HG03521 (cell line): Measurements from ENCODE around the gene PTPRM.

ENCODE experiments used
- ATAC-seq: cut with Tn5 transposase; IDR thresholded peaks from one replicate; pipeline ENCODE4 v1.9.1; 2021; ENCODE audit warnings: mild to moderate bottlenecking, moderate library complexity; ENCODE audit not compliant: unreplicated experiment

The PTPRM gene

DNA sequence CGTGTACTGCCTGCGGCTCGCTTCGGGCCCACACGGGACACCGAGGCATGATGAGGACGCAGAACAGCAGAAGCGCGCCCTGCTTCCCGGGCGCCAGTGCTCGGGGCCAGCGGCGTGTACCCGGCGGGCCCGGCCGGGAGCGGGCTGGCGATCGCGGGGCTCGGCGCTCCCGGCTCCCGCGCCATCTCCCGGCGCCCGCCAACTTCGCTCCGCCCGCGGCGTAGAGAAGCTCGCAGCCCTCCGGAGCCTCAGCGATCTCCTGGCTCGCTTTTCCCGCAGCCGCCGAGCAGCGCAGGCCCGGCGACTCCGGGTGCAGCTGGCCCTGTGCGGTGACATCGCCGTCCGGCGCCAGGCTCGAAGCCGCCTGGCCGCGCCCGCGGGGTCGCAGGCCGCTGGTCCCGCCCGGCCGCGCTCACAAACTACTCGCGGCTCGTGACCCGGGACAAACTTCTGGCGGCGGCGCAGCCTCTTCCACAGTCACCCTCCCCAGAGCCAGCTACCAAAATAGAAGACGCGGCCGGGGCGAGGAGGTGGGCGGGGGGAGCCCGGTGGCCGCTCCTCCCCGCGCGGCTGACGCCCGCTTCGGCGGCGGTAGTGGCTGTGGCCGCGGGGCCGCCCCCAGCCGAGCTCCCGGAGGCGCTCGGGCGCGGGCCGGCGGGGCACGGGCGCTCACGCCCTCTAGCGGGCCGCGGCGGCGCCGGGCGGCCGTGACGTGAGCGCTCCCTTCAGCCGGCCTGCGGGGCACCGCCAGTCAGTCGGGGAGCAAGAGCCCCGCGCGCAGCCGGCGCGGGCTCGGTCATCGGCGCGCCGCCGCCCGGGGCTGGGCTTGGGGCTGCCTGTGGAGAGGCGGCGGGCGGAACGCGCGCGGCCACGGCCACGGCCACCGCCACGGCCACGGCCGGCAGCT is at the start of gene PTPRM:
PTPRM (plus strand) TSS at position 750 of the 907 bp plus-strand sequence. CDS start 503 bp downstream, outside the sequence.
- peak; percentile 86 for ATAC-seq

DNA sequence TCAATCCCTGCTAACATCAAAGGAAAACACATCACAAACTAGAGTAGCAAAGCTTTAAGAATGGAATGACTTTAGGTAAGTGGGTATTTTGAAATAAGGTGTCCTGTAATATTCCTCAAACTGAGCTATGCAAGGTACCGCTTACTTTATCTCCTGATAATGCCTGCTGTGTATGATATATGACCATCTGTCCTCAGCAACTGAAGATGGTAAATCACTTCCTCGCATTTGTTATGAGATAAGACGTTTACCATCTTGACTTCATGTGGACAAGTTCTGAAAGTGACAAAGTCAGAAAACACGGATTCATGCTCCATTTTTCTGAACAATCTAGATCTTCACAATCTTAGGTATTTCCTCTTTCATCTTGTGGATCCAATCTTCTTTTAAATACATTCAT is 49.3 kb upstream of the PTPRM start:
- ATAC-seq: no peak

DNA sequence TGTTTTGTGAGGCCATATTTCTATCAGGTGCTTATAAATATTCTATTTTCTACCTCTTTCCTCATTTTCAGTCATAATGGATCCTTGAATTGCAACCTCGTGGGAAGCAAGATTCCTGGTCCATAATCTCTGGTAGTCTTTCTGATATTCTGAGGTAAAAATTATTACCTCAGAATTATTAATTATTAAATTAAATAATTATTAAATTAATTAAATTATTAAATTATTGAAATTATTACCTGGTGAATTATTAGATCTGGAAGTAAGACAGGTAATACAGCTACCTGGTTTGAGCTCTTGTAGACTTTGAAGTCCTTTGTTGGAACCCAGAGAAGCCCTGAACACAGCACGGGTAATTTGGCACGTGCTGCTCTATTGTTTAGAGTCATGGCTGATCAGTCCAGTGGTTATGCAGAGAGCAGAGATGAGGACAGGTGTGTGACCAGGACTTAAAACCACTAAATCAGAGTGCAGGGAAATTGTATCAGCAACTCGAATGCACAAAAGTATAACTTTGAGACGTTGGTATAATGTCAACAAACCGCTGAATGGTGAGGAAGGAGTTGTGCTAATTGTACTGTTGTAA is 46.8 kb upstream of the PTPRM start:
- no peak for ATAC-seq

DNA sequence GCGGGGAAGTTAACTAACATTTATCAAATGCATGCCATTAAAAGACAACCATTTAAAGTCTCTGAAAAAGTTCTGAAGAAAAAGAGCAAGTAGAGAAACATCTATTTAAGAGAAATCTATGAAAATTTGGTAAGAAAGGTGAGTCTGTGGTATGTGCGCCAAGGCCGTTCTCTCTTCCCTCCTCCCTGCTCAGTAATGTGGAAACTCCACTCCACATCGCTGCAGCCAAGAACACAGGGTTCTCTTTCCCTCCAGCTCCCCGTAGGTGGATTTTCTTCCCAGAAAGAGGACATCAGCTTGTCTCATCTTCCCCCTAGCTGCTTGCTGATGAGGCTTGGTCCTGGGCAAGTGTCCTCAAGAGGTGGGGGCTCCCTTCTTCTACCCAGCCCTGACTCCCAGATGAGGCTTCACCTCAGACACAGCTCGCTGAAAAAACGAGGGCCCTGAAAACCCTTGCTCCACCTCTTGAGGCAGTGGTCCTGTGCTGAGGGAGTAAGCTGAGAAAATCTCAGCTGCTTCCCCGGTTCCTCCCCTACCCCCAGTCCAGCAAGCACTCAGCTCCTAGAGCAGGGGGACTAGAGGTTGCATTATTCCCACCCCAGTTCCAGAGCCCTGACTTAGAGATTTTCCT is 45.8 kb upstream of the PTPRM start:
- ATAC-seq: no peak

DNA sequence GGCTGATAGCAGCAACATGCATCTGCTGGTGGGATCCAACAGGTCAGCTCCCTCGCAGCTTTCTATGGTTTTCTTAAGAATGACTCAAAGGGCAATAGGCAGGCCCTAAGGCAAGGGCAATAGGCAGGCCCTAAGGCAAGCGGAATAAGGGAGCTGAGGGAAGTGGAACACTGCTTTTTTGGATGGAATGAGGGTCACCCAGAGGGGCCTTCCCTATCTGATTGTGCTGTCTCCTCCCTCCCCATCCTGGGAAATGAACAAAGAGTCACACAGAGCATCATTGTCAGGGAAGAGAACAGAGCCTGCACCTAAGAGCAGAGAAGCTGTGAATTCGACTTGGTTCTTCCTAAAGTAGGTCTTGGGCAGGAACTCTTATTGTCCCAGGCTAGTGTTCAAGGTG is 43.3 kb upstream of the PTPRM start:
- no peak for ATAC-seq

DNA sequence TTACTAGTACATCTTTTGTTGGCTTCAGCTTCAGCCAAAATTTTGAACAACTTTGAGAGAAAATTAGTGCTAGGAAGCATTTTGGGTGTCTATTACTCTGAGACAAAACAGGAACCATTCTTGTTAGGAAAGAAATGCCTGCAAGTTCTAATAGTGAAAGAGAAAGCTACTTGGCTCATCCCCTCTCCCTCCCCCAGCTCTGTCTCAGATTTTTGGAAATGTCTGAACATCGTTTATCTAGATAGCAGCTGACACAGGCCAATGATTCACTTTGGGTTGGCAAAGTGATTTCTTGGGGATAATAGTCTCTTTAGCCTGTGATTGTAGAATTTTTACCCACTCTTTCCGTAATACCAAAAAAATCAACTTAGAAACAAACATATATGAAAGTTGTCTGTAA is 42.3 kb upstream of the PTPRM start:
- no peak for ATAC-seq

DNA sequence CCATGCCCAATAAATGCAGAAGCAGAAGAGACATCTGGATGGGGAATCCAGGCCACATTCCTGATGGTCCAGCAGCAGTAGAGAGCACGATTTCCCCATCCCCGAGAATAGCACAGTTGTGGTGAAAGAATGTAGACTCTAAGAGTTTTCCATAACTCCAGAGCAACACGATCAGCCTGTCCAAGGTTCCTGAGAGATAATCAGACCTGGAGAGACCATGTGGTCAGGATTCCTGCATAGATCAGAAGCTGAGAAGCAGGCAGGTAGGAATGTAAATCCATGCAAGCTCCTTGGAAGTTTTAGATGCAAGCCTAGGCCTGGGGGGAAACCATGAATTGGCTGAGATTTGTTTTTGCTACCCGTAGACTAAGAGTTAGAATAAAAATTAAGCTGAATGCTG is 34.2 kb upstream of the PTPRM start:
- no peak for ATAC-seq

DNA sequence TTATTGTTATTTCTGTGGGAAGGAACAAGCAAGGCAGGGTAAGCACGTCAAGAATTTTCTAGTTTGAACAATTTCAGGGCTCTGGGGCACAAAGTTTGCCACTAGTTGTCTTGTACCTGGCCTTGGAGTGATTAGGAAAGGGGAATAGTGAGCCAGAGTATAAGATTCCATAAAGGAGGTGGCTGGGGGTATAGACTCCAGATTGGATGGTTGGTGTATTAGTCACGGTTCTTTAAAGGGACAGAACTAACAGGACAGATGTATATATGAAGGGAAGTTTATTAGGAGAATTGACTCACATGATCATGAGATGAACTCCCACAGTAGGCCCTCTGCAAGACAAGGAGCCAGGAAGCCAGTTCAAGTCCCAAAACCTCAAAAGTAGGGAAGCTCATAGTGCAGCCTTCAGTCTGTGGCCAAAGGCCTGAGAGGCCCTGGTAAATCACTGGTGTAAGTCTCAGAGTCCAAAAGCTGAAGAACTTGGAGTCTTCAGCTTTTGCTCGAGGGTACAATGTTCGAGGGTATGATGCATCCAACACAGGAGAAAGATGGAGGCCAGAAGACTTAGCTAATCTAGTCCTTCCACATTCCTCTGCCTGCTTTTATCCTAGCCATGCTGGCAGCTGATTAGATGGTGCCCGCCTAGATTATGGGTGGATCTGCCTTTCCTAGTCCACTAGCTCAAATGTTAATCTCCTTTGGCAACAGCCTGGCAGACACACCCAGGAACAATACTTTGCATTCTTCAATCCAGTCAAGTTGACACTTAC is 31.5 kb upstream of the PTPRM start:
- no peak for ATAC-seq

DNA sequence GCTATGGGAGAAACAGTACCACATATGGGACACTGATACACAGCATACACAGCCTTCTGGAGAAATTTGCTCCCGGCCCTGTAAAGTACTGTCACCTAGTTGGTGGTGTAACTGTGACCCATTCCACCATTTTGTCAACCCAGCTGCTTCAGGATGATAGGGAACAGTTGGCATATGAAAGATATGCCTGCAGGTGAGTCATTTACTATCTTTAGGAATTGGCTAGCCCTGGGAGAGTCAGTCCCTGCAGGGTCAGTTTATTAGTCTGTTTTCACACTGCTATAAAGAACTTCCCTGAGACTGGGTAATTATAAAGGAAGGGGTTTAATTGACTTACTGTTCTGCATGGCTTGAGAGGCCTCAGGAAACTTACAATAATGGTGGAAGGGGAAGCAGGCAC is 30.0 kb upstream of the PTPRM start:
- no peak for ATAC-seq

DNA sequence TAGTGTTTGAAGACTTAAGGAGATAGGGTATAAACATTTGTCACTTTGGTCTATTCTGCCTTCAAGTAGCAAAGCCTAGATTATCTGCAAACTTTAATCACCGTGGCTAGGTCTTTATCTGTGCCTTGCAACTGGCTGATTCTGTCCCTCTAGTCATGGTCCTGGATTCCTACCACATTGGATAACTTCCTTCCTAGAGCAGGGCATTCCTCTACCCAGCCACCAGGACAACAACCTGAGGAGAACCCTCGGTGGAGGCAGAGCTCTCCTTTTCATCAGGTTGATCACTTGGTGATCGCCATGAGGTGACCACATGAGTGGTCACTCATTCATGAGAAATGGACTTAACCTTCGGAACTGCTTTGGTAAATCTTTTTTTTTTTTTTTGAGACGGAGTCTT is 25.3 kb upstream of the PTPRM start:
- ATAC-seq: no peak

DNA sequence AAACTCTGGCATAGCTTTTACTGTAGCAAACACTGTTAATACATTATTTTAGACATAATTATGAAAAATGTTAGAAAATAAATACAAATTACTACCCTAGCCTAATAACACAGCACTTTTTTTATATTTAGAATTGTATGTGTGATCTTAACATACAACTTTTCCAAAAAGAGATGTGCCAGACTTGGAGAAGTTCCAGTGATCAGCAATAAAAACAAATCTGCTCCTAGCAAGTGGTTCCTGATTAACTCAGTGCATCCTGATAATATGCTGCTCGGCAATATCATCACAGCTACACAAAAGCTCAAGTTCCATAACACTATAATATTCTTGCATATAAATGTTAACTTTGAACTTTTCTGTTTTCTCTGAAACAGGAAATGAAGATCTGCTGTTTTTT is 22.4 kb upstream of the PTPRM start:
- no peak for ATAC-seq

DNA sequence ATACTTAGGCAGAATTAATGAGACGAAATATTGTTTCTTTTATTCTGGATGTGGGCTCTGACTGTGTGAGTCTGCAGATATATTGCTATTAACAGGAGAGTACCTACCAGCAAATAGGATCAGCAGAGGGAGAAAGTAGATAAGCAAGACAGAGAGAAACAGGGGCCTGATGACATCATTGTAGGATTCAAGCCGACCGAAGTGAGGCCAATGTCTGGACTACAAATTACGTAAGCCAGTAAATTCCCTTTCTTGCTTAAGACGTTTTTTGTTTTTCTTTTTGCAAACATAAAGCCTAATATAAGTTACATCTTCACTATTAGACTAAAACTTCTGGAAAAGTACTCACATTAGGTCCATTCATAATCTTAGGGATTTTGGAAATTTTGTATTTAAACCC is 21.4 kb upstream of the PTPRM start:
- ATAC-seq: no peak

DNA sequence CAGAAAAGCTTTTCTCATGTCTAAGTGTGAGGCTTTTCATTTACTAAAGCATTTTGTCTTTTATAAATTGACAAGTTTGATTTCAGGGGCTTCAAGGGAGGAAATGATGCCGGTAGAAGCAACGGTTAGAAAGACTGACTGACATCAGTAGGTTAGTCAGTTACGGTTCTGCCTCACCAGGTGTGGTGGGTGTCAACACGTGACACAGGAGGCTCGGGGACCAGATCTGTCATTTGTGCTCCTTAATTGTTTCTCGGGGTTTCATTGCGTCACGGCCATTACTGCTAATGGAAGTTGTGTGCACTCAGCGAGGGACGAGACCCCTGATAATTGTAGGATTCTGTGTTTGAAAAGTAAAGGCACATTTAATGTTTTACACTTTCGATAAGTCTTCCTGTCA is 18.9 kb upstream of the PTPRM start:
- no peak for ATAC-seq

DNA sequence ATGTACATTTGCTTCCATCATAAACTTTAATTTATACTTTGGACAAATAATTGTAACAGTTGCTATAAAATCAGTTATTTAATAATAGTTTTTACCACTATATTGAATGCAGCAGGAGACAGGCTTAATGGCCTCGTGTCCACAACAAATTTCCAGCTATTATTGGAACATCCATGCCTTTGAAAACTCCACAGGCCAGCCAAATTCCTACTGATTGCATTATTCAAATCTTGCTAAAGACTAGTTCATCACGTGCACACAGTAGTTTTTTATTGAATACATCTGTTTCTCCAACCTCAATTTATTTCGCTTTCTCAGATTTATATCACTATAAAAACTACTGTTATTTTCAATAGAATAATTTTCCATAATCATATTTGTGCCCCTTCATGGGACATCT is 18.4 kb upstream of the PTPRM start:
- ATAC-seq: no peak

DNA sequence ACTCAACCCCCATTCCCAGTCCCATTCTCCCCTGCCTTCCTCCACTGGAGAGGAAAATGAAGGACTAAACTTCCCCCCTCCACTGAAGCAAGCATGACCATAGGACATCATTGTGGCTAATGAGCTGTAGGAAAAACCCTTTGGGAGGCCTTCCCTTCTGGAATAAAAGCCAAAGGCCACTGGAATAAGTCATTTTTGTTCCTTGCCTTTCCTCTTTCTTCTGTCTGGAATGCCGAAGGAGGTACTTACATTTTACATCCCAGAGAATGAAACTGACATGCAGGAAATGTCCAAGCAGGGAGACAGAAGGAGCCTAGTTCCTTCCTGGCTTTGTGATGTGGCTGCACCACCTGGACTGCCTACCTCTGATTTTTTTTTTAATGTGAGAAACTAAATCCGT is 9.1 kb upstream of the PTPRM start:
- ATAC-seq: no peak

DNA sequence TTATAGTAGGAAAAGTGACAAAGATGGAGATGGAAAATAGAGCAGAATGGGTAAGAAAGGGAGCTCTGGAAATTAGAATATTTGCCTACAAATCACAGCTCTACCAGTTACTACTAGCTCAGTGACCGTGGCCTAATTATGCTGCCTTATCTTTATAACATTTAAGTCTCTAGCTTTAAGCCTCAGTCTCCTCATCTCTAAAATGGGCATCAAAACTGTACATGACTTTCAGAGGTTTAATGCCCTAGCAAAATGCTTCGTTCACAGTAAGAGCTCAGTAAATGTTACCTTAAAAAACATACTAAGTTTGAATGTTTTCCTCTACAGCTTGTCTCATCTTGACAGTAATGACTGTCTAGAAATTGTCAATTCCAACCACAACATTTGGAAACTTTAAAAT is 8.3 kb upstream of the PTPRM start:
- no peak for ATAC-seq

DNA sequence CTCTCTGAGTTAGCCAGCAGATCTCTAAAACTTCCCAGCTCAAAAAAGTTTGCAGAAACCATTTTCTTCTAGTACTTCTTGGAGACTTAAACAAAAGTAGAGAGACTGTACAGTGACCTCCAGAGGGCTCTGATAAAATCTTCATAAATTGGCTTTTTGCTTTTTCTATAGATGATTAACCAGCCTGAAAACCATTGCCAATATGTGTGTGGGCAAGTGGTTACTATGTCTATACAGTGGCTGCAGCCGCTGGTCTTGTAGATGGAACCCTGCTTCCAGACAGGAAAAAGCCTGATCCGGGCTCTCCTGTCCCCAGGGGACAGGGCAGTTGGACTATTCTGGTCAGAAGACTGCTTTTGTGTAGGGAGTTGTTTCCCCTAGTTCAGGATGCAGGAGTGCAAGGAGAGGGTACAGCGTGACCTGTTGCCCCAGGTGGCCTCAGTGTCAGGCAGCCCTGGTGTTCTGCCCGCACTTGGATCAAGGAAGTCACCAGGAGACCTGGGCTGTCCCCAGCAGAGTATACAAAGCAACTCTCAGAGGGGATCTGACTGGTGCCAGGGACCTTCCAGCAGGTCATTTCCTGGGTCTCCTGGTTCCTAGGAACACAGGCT is 7.3 kb upstream of the PTPRM start:
- ATAC-seq: no peak

DNA sequence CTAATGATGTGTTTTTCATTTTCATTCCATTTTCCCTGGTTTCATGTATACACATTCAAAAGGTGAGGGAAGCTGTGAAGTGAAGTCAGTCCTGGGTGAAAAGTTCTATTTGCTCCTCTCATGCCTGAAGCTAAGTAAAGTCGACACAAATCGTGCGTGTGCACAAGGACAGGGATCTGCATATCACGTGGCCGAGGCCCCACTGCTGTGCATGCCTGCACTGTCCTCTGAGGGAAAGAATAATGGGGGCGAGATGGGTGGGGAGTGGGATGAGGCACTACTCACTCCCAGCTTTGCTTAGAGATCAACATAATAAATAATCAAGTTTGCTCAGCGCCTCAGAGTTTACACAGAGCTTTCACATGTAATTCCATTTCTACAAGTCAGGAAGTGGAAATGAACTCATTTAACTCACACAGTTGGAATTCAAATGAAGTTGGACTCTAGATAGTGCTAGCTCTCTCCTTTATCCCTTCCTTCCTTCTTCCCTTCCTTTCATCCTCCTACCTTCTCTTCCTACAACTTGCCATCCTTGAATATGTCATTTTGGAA is 5.1 kb upstream of the PTPRM start:
- no peak for ATAC-seq

DNA sequence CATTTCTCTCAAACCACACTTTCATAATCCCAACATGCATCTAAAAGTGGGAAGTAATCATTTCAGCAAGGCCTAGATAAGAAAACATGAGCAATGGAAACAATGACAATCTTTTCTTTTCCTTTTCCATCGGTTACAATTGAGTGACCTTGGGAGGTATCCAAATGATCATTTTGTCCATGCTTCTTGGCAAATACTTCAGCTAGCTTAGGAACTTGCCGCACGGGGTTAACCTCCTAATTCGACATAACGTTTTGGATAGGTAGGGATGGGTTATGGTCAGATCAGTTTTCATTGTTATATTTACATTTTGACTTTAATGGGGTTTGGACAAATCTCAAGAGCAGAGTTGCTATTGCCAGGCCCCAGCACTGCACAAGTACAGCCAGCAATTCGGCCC is 4.6 kb upstream of the PTPRM start:
- no peak for ATAC-seq

DNA sequence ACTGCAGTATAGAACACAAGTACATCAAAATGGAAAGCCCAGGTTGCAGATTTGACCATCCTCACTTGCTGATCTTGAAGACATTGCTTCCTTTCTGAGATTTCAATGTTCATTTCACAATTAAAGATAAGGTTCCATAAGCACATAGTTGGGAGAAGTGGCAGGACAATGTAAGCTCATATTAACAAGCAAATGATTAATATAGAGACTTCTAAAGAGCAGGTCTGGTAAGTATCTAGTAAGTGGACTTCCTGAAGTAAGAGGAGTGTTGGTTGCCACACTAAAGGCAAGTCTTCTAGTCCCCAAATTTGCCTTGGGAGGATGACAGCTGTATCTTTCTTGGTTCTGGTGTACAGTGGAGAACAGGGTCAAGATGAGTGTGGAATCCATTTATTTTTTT is 1.4 kb upstream of the PTPRM start:
- no peak for ATAC-seq

DNA sequence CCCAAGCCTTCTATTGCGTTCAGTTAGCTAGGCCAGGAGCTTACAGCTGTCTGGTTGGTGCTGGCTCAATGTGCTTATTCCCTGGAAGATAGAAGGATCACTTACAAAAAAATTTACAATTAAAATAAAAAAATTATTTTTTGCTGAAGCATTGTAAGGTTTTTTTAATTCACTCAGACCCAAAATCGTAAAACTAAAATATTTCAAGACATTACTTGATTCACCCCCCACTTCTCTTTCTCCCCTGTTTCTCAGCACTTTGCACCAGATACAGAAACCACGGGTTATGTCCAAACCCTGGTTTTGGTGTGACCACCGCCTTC is 911 bp upstream of the PTPRM start:
- no peak for ATAC-seq
